Gastroesophageal sphincter (tissue), 3 donors: ENCODE data around the gene ZNF518B.

Source experiments
- CTCF ChIP-seq, 4 experiments: fragments of 200-600 bp in 2 of 4; fragments of 450-650 bp in 2 of 4; sonication (generic) in 1 of 4; IDR thresholded peaks; one replicate each; pipeline ENCODE4 v1.5.1; 2017 to 2019; ENCODE audit warnings: antibody characterized with exemption in 4 of 4, mild to moderate bottlenecking in 2 of 4, moderate library complexity in 2 of 4
- POLR2A ChIP-seq, 2 donors: fragments of 450-650 bp; IDR thresholded peaks; one replicate each; pipeline ENCODE4 v1.6.1; 2017; ENCODE audit warnings: antibody characterized with exemption in 2 of 2, mild to moderate bottlenecking in 2 of 2, moderate library complexity in 1 of 2
- POLR2AphosphoS5 ChIP-seq: sonication (generic); formaldehyde crosslinking; IDR thresholded peaks from one replicate; pipeline ENCODE4 v1.6.1; 2017; ENCODE audit warnings: antibody characterized with exemption

DNA sequence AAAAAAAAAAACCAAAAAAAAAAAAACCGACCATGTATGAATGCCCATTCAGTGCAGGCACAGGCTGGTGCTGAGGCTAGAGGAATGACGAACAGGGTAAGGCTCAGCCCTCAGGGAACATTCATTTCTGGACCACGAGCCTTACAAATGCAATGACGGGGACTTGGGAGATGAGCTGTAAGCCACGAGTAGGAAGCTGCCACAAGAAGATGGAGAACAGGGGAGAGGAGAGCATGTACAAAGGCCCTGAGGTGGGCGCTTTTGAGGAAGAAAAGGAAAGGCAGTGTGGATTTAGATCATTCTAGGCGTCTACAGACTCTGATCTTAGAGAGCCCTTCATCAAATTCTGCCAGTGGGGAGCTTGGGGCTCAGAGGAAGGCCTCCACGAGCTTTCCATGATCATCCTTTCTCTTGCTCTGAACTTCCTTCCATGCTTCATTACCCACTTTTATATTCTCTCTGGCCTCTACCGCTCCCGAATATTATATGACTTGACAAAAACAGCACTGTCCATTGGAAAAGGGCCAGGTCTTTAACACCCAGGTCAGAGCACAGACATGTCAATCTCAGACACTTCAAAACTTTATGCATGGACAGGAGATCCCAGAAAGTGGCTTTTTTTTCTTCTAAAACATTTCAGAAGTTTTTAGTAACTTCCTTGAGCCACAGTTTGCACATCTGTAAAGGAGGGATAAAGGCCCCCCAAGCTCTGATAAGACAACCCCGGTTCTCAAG lies 3.3 kb upstream of the ZNF518B start:
- TF ChIP-seq CTCF (IDR thresholded peaks at IDR 0.05) = no peak
- no peak for TF ChIP-seq POLR2A (IDR thresholded peaks at IDR 0.05)
- TF ChIP-seq POLR2AphosphoS5 = no peak
